HFF-Myc (cell line): ENCODE results near the gene OPALIN.

Experiments
- DNase-seq: peaks from one replicate; pipeline ENCODE4 v3.0.0-alpha.2; 2011; ENCODE audit warnings: low read depth; ENCODE audit errors: extremely low read depth
- H3K4me3 ChIP-seq: replicated peaks from 2 replicates; pipeline ENCODE4 v1.5.1; 2011; ENCODE audit warnings: low read depth, mild to moderate bottlenecking, control low read depth, low read length
- CTCF ChIP-seq: IDR thresholded peaks from 2 replicates; pipeline ENCODE4 v1.5.1; 2012; ENCODE audit warnings: mild to moderate bottlenecking, low read depth, low read length, control low read depth; ENCODE audit errors: missing control alignments

OPALIN gene

GRCh38 chr10:96321822-96322221, 37.0 kb downstream of the OPALIN start:
- H3K4me3 ChIP-seq = no peak overlapping the region
- no peak for DNase-seq
- no peak for TF ChIP-seq CTCF

GRCh38 chr10:96319754-96320474, 38.9 kb downstream of the OPALIN start:
- no peak for TF ChIP-seq CTCF
- DNase-seq = no peak
- no peak overlapping the region for H3K4me3 ChIP-seq

- no peak for TF ChIP-seq CTCF
- no peak for DNase-seq
- H3K4me3 ChIP-seq = no peak overlapping the region
These were observed 41.6 kb downstream of the OPALIN start for GRCh38 chr10:96317067-96317833.

- no peak for DNase-seq
- no peak for TF ChIP-seq CTCF
- H3K4me3 ChIP-seq = no peak overlapping the region
These were observed 45.5 kb downstream of the OPALIN start for GRCh38 chr10:96313344-96313743.

GRCh38 chr10:96311180-96311715, 47.6 kb downstream of the OPALIN start:
- H3K4me3 ChIP-seq = no peak overlapping the region
- no peak for TF ChIP-seq CTCF
- DNase-seq = no peak

- no peak overlapping the region for H3K4me3 ChIP-seq
- DNase-seq = no peak
- no peak for TF ChIP-seq CTCF
These were observed 48.5 kb downstream of the OPALIN start for GRCh38 chr10:96310321-96310669.
